SK-N-SH (cell line): Measurements from ENCODE around the gene TMEM117. TPM values are rescaled to one million over a fixed set of nuclear protein-coding genes. Genes with fewer than 3 reads are reported as not detected.

Experiments used
- CTCF ChIA-PET: fragments of 300-600, 350-600 bp; formaldehyde crosslinking; extraction: SDS; loops from one replicate; lab custom pipeline; 2021; lab: Yijun Ruan, JAX
- POLR2A ChIA-PET: fragments of 350-600 bp; sonication (Branson Sonifier 250); formaldehyde crosslinking; extraction: SDS; loops from one replicate; lab custom pipeline; 2020; ENCODE audit warnings: antibody characterized with exemption, inconsistent platforms; lab: Yijun Ruan, JAX
- DNase-seq: peaks from one replicate; pipeline ENCODE4 v3.0.0; 2012
- H2AFZ ChIP-seq: fragments of 200-600 bp; sonication (generic); 2 replicates; pipeline ENCODE4 v1.8.1; 2016; ENCODE audit warnings: antibody characterized with exemption, mild to moderate bottlenecking, low read depth
- H3F3A ChIP-seq: fragments of 200-600 bp; sonication (generic); replicated peaks from 2 replicates; pipeline ENCODE3; 2016; ENCODE audit warnings: antibody characterized with exemption, mild to moderate bottlenecking; ENCODE audit not compliant: insufficient read depth
- H3K27ac ChIP-seq, 2 experiments: fragments of 200-500 bp in 1 of 2; fragments of 200-600 bp in 1 of 2; sonication (Bioruptor generic) in 1 of 2; sonication (generic), shearing (Covaris generic) in 1 of 2; 2 replicates each; pipeline versions ENCODE4 v1.5.1 to v1.6.1; 2014 to 2016; ENCODE audit warnings: low read depth in 2 of 2, inconsistent platforms in 1 of 2, low read length in 1 of 2, mild to moderate bottlenecking in 1 of 2, mixed read lengths in 1 of 2
- H3K27me3 ChIP-seq: fragments of 200-600 bp; sonication (generic), shearing (Covaris generic); 2 replicates; pipeline ENCODE4 v1.6.1; 2016; ENCODE audit warnings: mixed run types; ENCODE audit not compliant: insufficient read depth
- H3K36me3 ChIP-seq, 2 experiments: fragments of 200-500 bp in 1 of 2; fragments of 200-600 bp in 1 of 2; sonication (Bioruptor generic) in 1 of 2; sonication (generic) in 1 of 2; replicated peaks in 1 of 2; 2 replicates each; pipeline versions ENCODE3 to v1.5.1; 2014 to 2016; ENCODE audit warnings: low read length in 1 of 2, mild to moderate bottlenecking in 1 of 2; ENCODE audit not compliant: insufficient read depth in 2 of 2, control insufficient read depth in 1 of 2
- H3K4me1 ChIP-seq, 2 experiments: fragments of 200-500 bp in 1 of 2; fragments of 200-600 bp in 1 of 2; sonication (Bioruptor generic) in 1 of 2; sonication (generic), shearing (Covaris generic) in 1 of 2; 2 replicates each; pipeline versions ENCODE4 v1.5.1 to v1.6.1; 2014 to 2016; ENCODE audit warnings: low read depth in 1 of 2, low read length in 1 of 2, mixed run types in 1 of 2; ENCODE audit not compliant: insufficient read depth in 2 of 2, control insufficient read depth in 1 of 2
- H3K4me2 ChIP-seq: fragments of 200-600 bp; sonication (generic), shearing (Covaris generic); 2 replicates; pipeline ENCODE4 v1.6.1; 2017; ENCODE audit warnings: mixed run types
- H3K4me3 ChIP-seq, 2 experiments: fragments of 200-500 bp in 1 of 2; fragments of 200-600 bp in 1 of 2; sonication (Bioruptor generic) in 1 of 2; sonication (generic), shearing (Covaris generic) in 1 of 2; 2 replicates each; pipeline versions ENCODE4 v1.5.1 to v1.8.1; 2014 to 2016; ENCODE audit warnings: low read depth in 2 of 2, inconsistent platforms in 1 of 2, low read length in 1 of 2, mild to moderate bottlenecking in 1 of 2, mixed read lengths in 1 of 2, moderate library complexity in 1 of 2
- H3K79me2 ChIP-seq: fragments of 200-600 bp; sonication (generic); 2 replicates; pipeline ENCODE4 v1.8.1; 2017; ENCODE audit warnings: mild to moderate bottlenecking; ENCODE audit not compliant: insufficient read depth
- H3K9ac ChIP-seq: fragments of 200-600 bp; sonication (generic); 2 replicates; pipeline ENCODE4 v1.6.1; 2017; ENCODE audit warnings: mixed run types
- H3K9me2 ChIP-seq: fragments of 200-600 bp; sonication (generic); 2 replicates; pipeline ENCODE4 v1.6.1; 2017; ENCODE audit warnings: mixed run types
- H3K9me3 ChIP-seq: fragments of 200-600 bp; sonication (generic); 2 replicates; pipeline ENCODE4 v1.6.1; 2017; ENCODE audit warnings: mixed run types, mild to moderate bottlenecking, moderate library complexity
- H4K20me1 ChIP-seq: fragments of 200-600 bp; sonication (generic); 2 replicates; pipeline ENCODE4 v1.6.1; 2017; ENCODE audit warnings: mild to moderate bottlenecking, mixed run types; ENCODE audit not compliant: insufficient read depth
- CHD2 ChIP-seq: fragments of 150-350 bp; IDR thresholded peaks from 2 replicates; pipeline ENCODE4 v1.6.1; 2018; ENCODE audit warnings: low read length; ENCODE audit not compliant: partially characterized antibody
- ELF1 ChIP-seq: IDR thresholded peaks from 2 replicates; pipeline ENCODE4 v1.4.0; 2012
- EZH2phosphoT487 ChIP-seq: fragments of 200-600 bp; sonication (generic); IDR thresholded peaks from 2 replicates; pipeline ENCODE4 v1.6.1; 2017; ENCODE audit warnings: low read depth, mixed run types, mild to moderate bottlenecking, antibody characterized with exemption, moderate library complexity, borderline replicate concordance
- GATA2 ChIP-seq: sonication (generic); formaldehyde crosslinking; IDR thresholded peaks from 2 replicates; pipeline ENCODE4 v1.5.0; 2020; ENCODE audit warnings: mild to moderate bottlenecking, missing genetic modification reagents
- JUND ChIP-seq: IDR thresholded peaks from 2 replicates; pipeline ENCODE4 v1.4.0; 2012
- MEF2A ChIP-seq: IDR thresholded peaks from 2 replicates; pipeline ENCODE4 v1.4.0; 2012; ENCODE audit warnings: low read depth, borderline replicate concordance
- MXI1 ChIP-seq: IDR thresholded peaks from 2 replicates; pipeline ENCODE4 v1.6.1; 2012; ENCODE audit warnings: mild to moderate bottlenecking, low read depth, low read length, improper control_type of control experiment
- NFIC ChIP-seq: IDR thresholded peaks from 2 replicates; pipeline ENCODE4 v1.4.0; 2012; ENCODE audit warnings: borderline replicate concordance
- NRF1 ChIP-seq: IDR thresholded peaks from 2 replicates; pipeline ENCODE4 v1.6.1; 2012; ENCODE audit warnings: low read depth, mild to moderate bottlenecking, low read length
- RXRA ChIP-seq: IDR thresholded peaks from 2 replicates; pipeline ENCODE4 v1.4.0; 2012; ENCODE audit warnings: low read depth, mild to moderate bottlenecking, borderline replicate concordance
- SIN3A ChIP-seq: IDR thresholded peaks from 2 replicates; pipeline ENCODE4 v1.6.1; 2012; ENCODE audit warnings: low read depth, mild to moderate bottlenecking, low read length, moderate library complexity, borderline replicate concordance
- TAF1 ChIP-seq: IDR thresholded peaks from 2 replicates; pipeline ENCODE4 v1.6.1; 2012; ENCODE audit warnings: low read depth, mild to moderate bottlenecking, low read length, moderate library complexity, borderline replicate concordance
- TCF12 ChIP-seq: IDR thresholded peaks from 2 replicates; pipeline ENCODE4 v1.4.0; 2012
- polyA plus RNA-seq, 3 experiments: library from polyadenylated mRNA; depleted of rRNA; stranded (reverse); fragments of >200 nt; gene quantifications; 2 replicates each; pipeline ENCODE4 v1.2.3, GENCODE V29; 2012
- TF ChIP-seq, protein P1 (sequence below): fragments of 150-350 bp; IDR thresholded peaks from 2 replicates; pipeline ENCODE4 v1.6.1; 2016; ENCODE audit warnings: mild to moderate bottlenecking, low read depth, low read length
- TF ChIP-seq, protein P2 (sequence below): IDR thresholded peaks from 2 replicates; pipeline ENCODE4 v1.4.0; 2012; ENCODE audit warnings: low read depth
- TF ChIP-seq, protein P3 (sequence below): IDR thresholded peaks from 2 replicates; pipeline ENCODE4; 2012
- TF ChIP-seq, protein P4 (sequence below): IDR thresholded peaks from 2 replicates; pipeline ENCODE4 v1.4.0; 2012; ENCODE audit warnings: low read depth, borderline replicate concordance
- TF ChIP-seq, protein P5 (sequence below): fragments of 200-600 bp; sonication (generic); IDR thresholded peaks from 2 replicates; pipeline ENCODE4 v1.6.1; 2017; ENCODE audit warnings: antibody characterized with exemption, mild to moderate bottlenecking, moderate library complexity

The TMEM117 gene
- polyA plus RNA-seq, 1 of the 3 experiments (the other 2 are of a cell fraction), result 0.81 TPM

DNA sequence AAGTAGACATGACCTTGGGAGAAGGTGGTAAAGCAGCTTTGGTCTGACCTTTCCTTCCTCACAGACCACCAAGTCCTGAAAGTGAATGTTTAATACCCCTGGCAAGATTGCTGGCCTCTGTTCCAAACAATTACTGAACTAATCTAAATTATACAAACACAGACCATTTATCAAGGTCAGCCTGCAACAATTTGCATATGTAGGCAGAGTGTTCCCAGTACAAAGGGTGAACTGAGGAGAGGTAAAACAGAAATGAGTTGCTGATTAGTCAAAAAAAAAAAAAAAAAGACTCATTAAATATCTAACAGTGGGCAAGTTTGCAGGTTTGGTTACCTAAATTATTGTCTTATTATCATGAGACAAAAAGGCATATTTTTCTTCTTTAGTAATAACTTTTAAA lies 506.5 kb downstream of the TMEM117 start:
- POLR2A ChIA-PET, result interaction anchor here (0.8 kb wide), 1 partner anchor 10 kb away, joined by 4 read pairs; no protein-coding TSS in a partner anchor
- H3K4me2 ChIP-seq, result no peak overlapping the region
- no peaks in the 10 kb centered on the region for H3K79me2 ChIP-seq
- H3K4me1 ChIP-seq, result peaks cover 0 to 3% of the 10 kb centered on the region in 2 experiments; a peak in 2 of 4 replicates
- no peak overlapping the region for H3K27ac ChIP-seq
- H2AFZ ChIP-seq, result no peak overlapping the region
- H3F3A ChIP-seq, result no peaks in the 10 kb centered on the region
- H3K27me3 ChIP-seq, result no peaks in the 10 kb centered on the region
- TF ChIP-seq NFIC (no peak), TCF12 (no peak), RXRA (no peak), JUND (no peak), MXI1 (no peak), EZH2phosphoT487 (no peak), CHD2 (no peak), GATA2 (CRISPR knock-in tag) (no peak)
- TF ChIP-seq, protein P1, sequence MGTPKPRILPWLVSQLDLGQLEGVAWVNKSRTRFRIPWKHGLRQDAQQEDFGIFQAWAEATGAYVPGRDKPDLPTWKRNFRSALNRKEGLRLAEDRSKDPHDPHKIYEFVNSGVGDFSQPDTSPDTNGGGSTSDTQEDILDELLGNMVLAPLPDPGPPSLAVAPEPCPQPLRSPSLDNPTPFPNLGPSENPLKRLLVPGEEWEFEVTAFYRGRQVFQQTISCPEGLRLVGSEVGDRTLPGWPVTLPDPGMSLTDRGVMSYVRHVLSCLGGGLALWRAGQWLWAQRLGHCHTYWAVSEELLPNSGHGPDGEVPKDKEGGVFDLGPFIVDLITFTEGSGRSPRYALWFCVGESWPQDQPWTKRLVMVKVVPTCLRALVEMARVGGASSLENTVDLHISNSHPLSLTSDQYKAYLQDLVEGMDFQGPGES, result no peak
- TF ChIP-seq, protein P2, sequence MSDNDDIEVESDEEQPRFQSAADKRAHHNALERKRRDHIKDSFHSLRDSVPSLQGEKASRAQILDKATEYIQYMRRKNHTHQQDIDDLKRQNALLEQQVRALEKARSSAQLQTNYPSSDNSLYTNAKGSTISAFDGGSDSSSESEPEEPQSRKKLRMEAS, result no peak
- TF ChIP-seq, protein P3, sequence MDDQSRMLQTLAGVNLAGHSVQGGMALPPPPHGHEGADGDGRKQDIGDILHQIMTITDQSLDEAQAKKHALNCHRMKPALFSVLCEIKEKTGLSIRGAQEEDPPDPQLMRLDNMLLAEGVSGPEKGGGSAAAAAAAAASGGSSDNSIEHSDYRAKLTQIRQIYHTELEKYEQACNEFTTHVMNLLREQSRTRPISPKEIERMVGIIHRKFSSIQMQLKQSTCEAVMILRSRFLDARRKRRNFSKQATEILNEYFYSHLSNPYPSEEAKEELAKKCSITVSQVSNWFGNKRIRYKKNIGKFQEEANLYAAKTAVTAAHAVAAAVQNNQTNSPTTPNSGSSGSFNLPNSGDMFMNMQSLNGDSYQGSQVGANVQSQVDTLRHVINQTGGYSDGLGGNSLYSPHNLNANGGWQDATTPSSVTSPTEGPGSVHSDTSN, result no peak
- TF ChIP-seq, protein P4, sequence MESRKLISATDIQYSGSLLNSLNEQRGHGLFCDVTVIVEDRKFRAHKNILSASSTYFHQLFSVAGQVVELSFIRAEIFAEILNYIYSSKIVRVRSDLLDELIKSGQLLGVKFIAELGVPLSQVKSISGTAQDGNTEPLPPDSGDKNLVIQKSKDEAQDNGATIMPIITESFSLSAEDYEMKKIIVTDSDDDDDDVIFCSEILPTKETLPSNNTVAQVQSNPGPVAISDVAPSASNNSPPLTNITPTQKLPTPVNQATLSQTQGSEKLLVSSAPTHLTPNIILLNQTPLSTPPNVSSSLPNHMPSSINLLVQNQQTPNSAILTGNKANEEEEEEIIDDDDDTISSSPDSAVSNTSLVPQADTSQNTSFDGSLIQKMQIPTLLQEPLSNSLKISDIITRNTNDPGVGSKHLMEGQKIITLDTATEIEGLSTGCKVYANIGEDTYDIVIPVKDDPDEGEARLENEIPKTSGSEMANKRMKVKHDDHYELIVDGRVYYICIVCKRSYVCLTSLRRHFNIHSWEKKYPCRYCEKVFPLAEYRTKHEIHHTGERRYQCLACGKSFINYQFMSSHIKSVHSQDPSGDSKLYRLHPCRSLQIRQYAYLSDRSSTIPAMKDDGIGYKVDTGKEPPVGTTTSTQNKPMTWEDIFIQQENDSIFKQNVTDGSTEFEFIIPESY, result no peak
- CTCF ChIA-PET, result interaction anchor here (0.7 kb wide), 1 partner anchor 11 kb away, joined by 3 read pairs; no protein-coding TSS in a partner anchor
- no peaks in the 10 kb centered on the region for H4K20me1 ChIP-seq
- H3K9me3 ChIP-seq, result no peaks in the 10 kb centered on the region
- no peak overlapping the region for H3K4me3 ChIP-seq
- no peaks in the 10 kb centered on the region for H3K36me3 ChIP-seq
- no peak overlapping the region for H3K9ac ChIP-seq
- H3K9me2 ChIP-seq, result no peaks in the 10 kb centered on the region
- DNase-seq, result no peak

DNA sequence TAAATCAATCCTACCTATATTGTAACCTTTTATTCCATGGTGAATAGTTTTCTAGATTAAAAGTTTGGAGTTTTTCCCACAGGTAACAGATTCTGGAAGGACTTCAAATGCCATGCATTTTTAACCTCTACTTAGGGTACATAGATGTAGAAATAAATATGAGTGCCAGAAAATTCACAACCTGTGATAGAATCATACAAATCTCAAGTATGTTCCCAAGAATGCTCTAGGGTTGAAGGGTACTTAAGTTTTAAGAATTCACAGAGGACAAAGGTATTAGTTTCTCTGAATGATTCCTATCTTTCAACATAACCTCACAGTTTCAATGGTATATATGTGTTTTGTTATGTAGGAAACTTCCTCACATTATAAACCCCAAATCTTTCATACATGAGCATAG lies 511.3 kb downstream of the TMEM117 start:
- no peak overlapping the region for H3K4me2 ChIP-seq
- no peak overlapping the region for H3K9ac ChIP-seq
- H4K20me1 ChIP-seq, result no peaks in the 10 kb centered on the region
- no peaks in the 10 kb centered on the region for H3K9me3 ChIP-seq
- POLR2A ChIA-PET, result no interaction called here
- no peak overlapping the region for H3K4me3 ChIP-seq
- H3K9me2 ChIP-seq, result no peaks in the 10 kb centered on the region
- no peak overlapping the region for H2AFZ ChIP-seq
- no peaks in the 10 kb centered on the region for H3F3A ChIP-seq
- peaks cover 0 to 2% of the 10 kb centered on the region in 2 experiments; a peak in 2 of 4 replicates for H3K4me1 ChIP-seq
- no peak for DNase-seq
- CTCF ChIA-PET, result no interaction called here
- H3K79me2 ChIP-seq, result no peaks in the 10 kb centered on the region
- TF ChIP-seq MEF2A, result no peak
- no peak for TF ChIP-seq TAF1
- TF ChIP-seq EZH2phosphoT487, result no peak
- no peak for TF ChIP-seq ELF1
- no peak for TF ChIP-seq NRF1
- TF ChIP-seq, protein P5, sequence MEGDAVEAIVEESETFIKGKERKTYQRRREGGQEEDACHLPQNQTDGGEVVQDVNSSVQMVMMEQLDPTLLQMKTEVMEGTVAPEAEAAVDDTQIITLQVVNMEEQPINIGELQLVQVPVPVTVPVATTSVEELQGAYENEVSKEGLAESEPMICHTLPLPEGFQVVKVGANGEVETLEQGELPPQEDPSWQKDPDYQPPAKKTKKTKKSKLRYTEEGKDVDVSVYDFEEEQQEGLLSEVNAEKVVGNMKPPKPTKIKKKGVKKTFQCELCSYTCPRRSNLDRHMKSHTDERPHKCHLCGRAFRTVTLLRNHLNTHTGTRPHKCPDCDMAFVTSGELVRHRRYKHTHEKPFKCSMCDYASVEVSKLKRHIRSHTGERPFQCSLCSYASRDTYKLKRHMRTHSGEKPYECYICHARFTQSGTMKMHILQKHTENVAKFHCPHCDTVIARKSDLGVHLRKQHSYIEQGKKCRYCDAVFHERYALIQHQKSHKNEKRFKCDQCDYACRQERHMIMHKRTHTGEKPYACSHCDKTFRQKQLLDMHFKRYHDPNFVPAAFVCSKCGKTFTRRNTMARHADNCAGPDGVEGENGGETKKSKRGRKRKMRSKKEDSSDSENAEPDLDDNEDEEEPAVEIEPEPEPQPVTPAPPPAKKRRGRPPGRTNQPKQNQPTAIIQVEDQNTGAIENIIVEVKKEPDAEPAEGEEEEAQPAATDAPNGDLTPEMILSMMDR, result no peak
- TF ChIP-seq SIN3A, result no peak
- TF ChIP-seq, protein P3, result no peak
- TF ChIP-seq, protein P2, result no peak
- no peaks in the 10 kb centered on the region for H3K27me3 ChIP-seq
- H3K27ac ChIP-seq, result no peak overlapping the region
- H3K36me3 ChIP-seq, result no peaks in the 10 kb centered on the region
